Calu3 (cell line): ENCODE measurements around the gene PPP1R14D. TPM values are rescaled to one million over a fixed set of nuclear protein-coding genes. Genes with fewer than 3 reads are reported as not detected.

Experiments
- BruUV-seq: library from RNA; stranded (reverse); fragments of 400-500 nt; replicated peaks from 2 replicates; lab custom pipeline; 2021; lab: Mats Ljungman, UMichigan
- CTCF ChIA-PET: fragments of 300-600 bp; sonication (Branson Sonifier 250); formaldehyde crosslinking; loops from one replicate; lab custom pipeline; 2022; ENCODE audit warnings: antibody characterized with exemption; lab: Charles Lee
- DNase-seq: peaks from one replicate; pipeline ENCODE4 v3.0.0; 2022
- H3K27ac Mint-ChIP-seq: one replicate; pipeline ENCODE4 v1.8.0; 2022; ENCODE audit warnings: mixed read lengths; ENCODE audit not compliant: unreplicated experiment
- H3K27me3 Mint-ChIP-seq: one replicate; pipeline ENCODE4 v1.8.0; 2022; ENCODE audit warnings: mixed read lengths; ENCODE audit not compliant: unreplicated experiment
- H3K36me3 Mint-ChIP-seq: one replicate; pipeline ENCODE4 v1.8.0; 2022; ENCODE audit warnings: mild to moderate bottlenecking, moderate library complexity, mixed read lengths; ENCODE audit not compliant: insufficient read depth, unreplicated experiment
- H3K4me1 Mint-ChIP-seq: one replicate; pipeline ENCODE4 v1.8.0; 2022; ENCODE audit warnings: mild to moderate bottlenecking, low read depth, mixed read lengths; ENCODE audit not compliant: unreplicated experiment
- H3K4me3 Mint-ChIP-seq: one replicate; pipeline ENCODE4 v1.8.0; 2022; ENCODE audit warnings: mild to moderate bottlenecking, low read depth, moderate library complexity, mixed read lengths; ENCODE audit not compliant: unreplicated experiment
- H3K9me3 Mint-ChIP-seq: one replicate; pipeline ENCODE4 v1.8.0; 2022; ENCODE audit warnings: low read depth, mixed read lengths; ENCODE audit not compliant: unreplicated experiment
- CTCF ChIP-seq: fragments of 200-600 bp; IDR thresholded peaks from one replicate; pipeline ENCODE4 v1.8.0; 2022; ENCODE audit warnings: antibody characterized with exemption; ENCODE audit not compliant: unreplicated experiment
- intact Hi-C: fragments of 100-400 bp; cut with micrococcal nuclease; formaldehyde crosslinking; loops from one replicate; pipeline ENCODE4 v1.10.0; 2022; ENCODE audit not compliant: unreplicated experiment
- total RNA-seq: library from RNA; stranded (reverse); gene quantifications from 2 replicates; pipeline ENCODE4 v1.2.3, GENCODE V29; 2022

The PPP1R14D gene
- total RNA-seq, 1 experiment from 2014 or later = 1.7 TPM

- no peaks in the 10 kb centered on the region for H3K9me3 Mint-ChIP-seq
- peak overlapping the region; percentile 79 for H3K4me3 Mint-ChIP-seq
- CTCF ChIA-PET = interaction anchor here (1.2 kb wide), 1 partner anchor 47 kb away, joined by 3 read pairs; no protein-coding TSS in a partner anchor
- intact Hi-C loops = loop anchor here (5.0 kb wide), 1 partner anchor 58 kb away; no protein-coding TSS in a partner anchor
- peaks cover 10% of the 10 kb centered on the region for H3K4me1 Mint-ChIP-seq
- H3K36me3 Mint-ChIP-seq = peaks cover 41% of the 10 kb centered on the region
- TF ChIP-seq CTCF = no peak
- no TSS peak for BruUV-seq
- H3K27me3 Mint-ChIP-seq = no peaks in the 10 kb centered on the region
- DNase-seq = no peak
- H3K27ac Mint-ChIP-seq = peak overlapping the region; percentile 60
Observed at GRCh38 chr15:40845036-40845435, 16.5 kb upstream of the PPP1R14D start.

GRCh38 chr15:40844696-40845030 is 16.2 kb upstream of the PPP1R14D start:
- Mint-ChIP-seq H3K27me3 (no peaks in the 10 kb centered on the region), H3K9me3 (no peaks in the 10 kb centered on the region), H3K4me3 (peak overlapping the region; percentile 79), H3K27ac (peak overlapping the region; percentile 60), H3K4me1 (peaks cover 10% of the 10 kb centered on the region), H3K36me3 (peaks cover 41% of the 10 kb centered on the region)
- DNase-seq = no peak
- no peak for TF ChIP-seq CTCF
- CTCF ChIA-PET = interaction anchor here (1.2 kb wide), 1 partner anchor 47 kb away, joined by 3 read pairs; no protein-coding TSS in a partner anchor
- intact Hi-C loops = loop anchor here (5.0 kb wide), 1 partner anchor 57 kb away; no protein-coding TSS in a partner anchor
- BruUV-seq = TSS peak; percentile 44

GRCh38 chr15:40843885-40844695 is 15.6 kb upstream of the PPP1R14D start, which contains the start of gene SPINT1:
Gene SPINT1, plus strand, starts transcription at chr15:40844048. Its CDS starts 507 bp downstream, at chr15:40844555.
- intact Hi-C loops = no loop called here
- Mint-ChIP-seq H3K4me3 (peak within 1 kb of the TSS; percentile 79), H3K27ac (peak within 1 kb of the TSS; percentile 60), H3K36me3 (peaks cover 37% of the 10 kb centered on the region), H3K27me3 (no peaks in the 10 kb centered on the region), H3K4me1 (peaks cover 10% of the 10 kb centered on the region), H3K9me3 (no peaks in the 10 kb centered on the region)
- TF ChIP-seq CTCF = no peak
- peak; percentile 62 for DNase-seq
- BruUV-seq = no TSS peak
- CTCF ChIA-PET = interaction anchor here (0.5 to 1.5 kb wide), 5 partner anchors 14 to 56 kb away, joined by 3 to 6 read pairs (median 5); no protein-coding TSS in a partner anchor

- TF ChIP-seq CTCF = no peak
- no TSS peak for BruUV-seq
- DNase-seq = no peak
- H3K27ac Mint-ChIP-seq = no peak overlapping the region
- no peaks in the 10 kb centered on the region for H3K9me3 Mint-ChIP-seq
- CTCF ChIA-PET = interaction anchor here (0.5 to 1.5 kb wide), 5 partner anchors 15 to 56 kb away, joined by 3 to 6 read pairs (median 5); no protein-coding TSS in a partner anchor
- H3K36me3 Mint-ChIP-seq = peaks cover 37% of the 10 kb centered on the region
- H3K4me3 Mint-ChIP-seq = peak overlapping the region; percentile 79
- intact Hi-C loops = no loop called here
- peaks cover 9% of the 10 kb centered on the region for H3K4me1 Mint-ChIP-seq
- H3K27me3 Mint-ChIP-seq = no peaks in the 10 kb centered on the region
Observed at GRCh38 chr15:40843261-40843884, 14.9 kb upstream of the PPP1R14D start.
